Measurements from ENCODE around the gene NID2. TPM values are rescaled to one million over a fixed set of nuclear protein-coding genes. Genes with fewer than 3 reads are reported as not detected.

Gene NID2
- total RNA-seq, 4 donors from 2014 or later, result 8.2 to 75.5 (median 17.6) TPM

- no peak for TF ChIP-seq CTCF (IDR thresholded peaks at IDR 0.05; ENCODE audit: low read depth)
Observed at GRCh38 chr14:52025310-52025709, 43.5 kb downstream of the NID2 start.

GRCh38 chr14:52023518-52023917 lies 45.3 kb downstream of the NID2 start:
- TF ChIP-seq CTCF (IDR thresholded peaks at IDR 0.05; ENCODE audit: low read depth), result no peak

- no peak for TF ChIP-seq CTCF (IDR thresholded peaks at IDR 0.05; ENCODE audit: low read depth)
Observed at GRCh38 chr14:52021957-52022600, 46.8 kb downstream of the NID2 start.

- no peak for TF ChIP-seq CTCF (IDR thresholded peaks at IDR 0.05; ENCODE audit: low read depth)
Observed at GRCh38 chr14:52020866-52021717, 47.8 kb downstream of the NID2 start.

GRCh38 chr14:52020161-52020714 lies 48.6 kb downstream of the NID2 start:
- TF ChIP-seq CTCF (IDR thresholded peaks at IDR 0.05; ENCODE audit: low read depth), result no peak

GRCh38 chr14:52018970-52019369 lies 49.9 kb downstream of the NID2 start:
- no peak for TF ChIP-seq CTCF (IDR thresholded peaks at IDR 0.05; ENCODE audit: low read depth)

- no peak for TF ChIP-seq CTCF (IDR thresholded peaks at IDR 0.05; ENCODE audit: low read depth)
Observed at GRCh38 chr14:52018252-52018651, 50.6 kb downstream of the NID2 start.

Measured in subcutaneous adipose tissue (tissue), 4 donors.